Measurements from ENCODE around the gene PALLD. TPM values are rescaled to one million over a fixed set of nuclear protein-coding genes. Genes with fewer than 3 reads are reported as not detected.
"Not testable (repeated sequence)": the region's sequence is repeated elsewhere in the genome, so short reads cannot be mapped to it uniquely, and the experiment has no call there.

The PALLD gene
- total RNA-seq, 2 donors from 2014 or later, result 2.8 to 30.1 TPM

- DNase-seq (ENCODE audit: low spot score in 2 of 2), result no peak
- no peak for ATAC-seq
- Mint-ChIP-seq H3K27ac (no peak overlapping the region), H3K9me3 (no peaks in the 10 kb centered on the region), H3K36me3 (no peaks in the 10 kb centered on the region)
Observed at GRCh38 chr4:168794881-168795280, 298.0 kb downstream of the PALLD start.

DNA sequence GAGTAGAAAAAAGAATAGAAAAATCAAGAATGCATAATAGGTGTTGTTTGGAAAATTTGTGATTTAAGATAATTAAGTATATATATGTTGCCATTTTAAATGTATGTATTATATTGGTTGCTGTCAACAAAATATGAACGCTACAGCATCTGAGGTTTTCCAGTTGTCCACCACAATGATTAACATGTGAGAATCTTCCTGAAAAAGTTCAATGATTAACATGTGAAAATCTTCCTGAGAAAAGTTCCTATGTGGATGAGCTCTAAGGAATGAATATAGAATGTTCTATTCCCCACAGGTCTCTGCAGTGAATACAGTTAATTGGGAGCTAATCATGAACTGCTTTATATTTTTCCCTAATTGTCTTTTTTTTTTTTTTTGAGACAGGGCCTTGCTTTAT lies 298.5 kb downstream of the PALLD start:
- ATAC-seq (no peak), DNase-seq (ENCODE audit: low spot score in 2 of 2) (no peak)
- H3K27ac Mint-ChIP-seq, result no peak overlapping the region
- H3K9me3 Mint-ChIP-seq, result no peaks in the 10 kb centered on the region
- no peaks in the 10 kb centered on the region for H3K36me3 Mint-ChIP-seq

DNA sequence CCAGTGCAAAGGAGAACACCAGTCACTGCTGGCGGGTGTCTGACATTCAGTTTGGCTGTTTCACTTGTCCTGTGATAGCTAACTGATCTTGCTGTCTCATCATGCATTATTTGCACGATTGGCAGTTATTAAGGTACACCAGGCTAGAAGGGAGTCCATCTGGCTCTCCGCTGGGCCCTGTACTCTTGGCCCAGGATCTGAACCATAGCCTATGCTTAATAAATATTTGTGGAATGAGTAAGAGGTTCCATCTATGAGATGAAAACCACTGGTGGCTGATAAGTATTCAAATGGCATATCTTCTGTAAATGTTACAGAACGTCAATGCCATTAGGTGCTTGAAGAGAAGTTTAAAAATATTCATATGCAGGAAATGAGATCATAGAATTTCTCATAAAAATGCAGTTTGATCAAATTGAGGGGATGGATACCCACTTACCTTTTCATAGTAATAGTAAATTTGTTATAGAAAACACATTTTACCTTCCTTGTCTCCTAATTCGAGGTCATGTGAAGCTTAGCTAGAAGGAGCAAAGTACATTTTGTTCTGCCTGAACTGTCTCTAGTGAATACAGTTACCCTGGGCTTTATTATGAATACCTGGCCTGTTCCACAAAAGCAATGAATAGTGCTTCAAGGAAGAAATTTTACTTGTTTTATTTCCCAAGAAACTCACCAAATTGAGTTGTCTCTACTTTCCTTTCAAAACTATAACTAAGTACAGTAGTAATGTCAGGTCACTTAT lies 299.7 kb downstream of the PALLD start:
- ATAC-seq (no peak), DNase-seq (ENCODE audit: low spot score in 2 of 2) (no peak)
- Mint-ChIP-seq H3K36me3 (no peaks in the 10 kb centered on the region), H3K9me3 (no peaks in the 10 kb centered on the region), H3K27ac (no peak overlapping the region)

DNA sequence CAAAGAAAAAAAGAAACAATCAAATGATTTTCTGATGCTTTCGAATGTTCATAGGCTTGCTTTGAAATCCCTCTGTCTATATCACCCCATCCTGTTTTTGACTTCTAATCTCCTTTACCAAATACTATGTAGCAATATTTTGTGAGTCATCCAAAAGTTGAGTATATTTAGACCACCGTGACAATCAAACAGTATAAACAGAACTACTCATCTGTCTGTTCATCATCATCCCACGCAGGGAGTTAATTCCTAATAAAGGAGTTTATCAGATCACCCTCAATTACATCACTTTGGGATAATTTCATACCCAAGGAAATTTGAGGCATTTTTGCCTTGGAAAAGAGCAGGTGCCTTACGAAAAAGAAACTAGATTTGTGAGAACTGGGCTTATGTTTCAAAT lies 300.3 kb downstream of the PALLD start:
- peaks cover 0 to 5% of the 10 kb centered on the region in 2 donors for H3K36me3 Mint-ChIP-seq

GRCh38 chr4:168797738-168798375 lies 301.0 kb downstream of the PALLD start:
- Mint-ChIP-seq H3K27ac (no peak overlapping the region), H3K9me3 (peaks cover 0 to 5% of the 10 kb centered on the region in 2 donors), H3K36me3 (peaks cover 0 to 5% of the 10 kb centered on the region in 2 donors)
- ATAC-seq, result no peak
- no peak for DNase-seq (ENCODE audit: low spot score in 2 of 2)

More for the DNA sequence above, 300.3 kb downstream of the PALLD start:
- Mint-ChIP-seq H3K27ac (no peak overlapping the region), H3K9me3 (peaks cover 0 to 2% of the 10 kb centered on the region in 2 donors)
- ATAC-seq (no peak), DNase-seq (ENCODE audit: low spot score in 2 of 2) (no peak)

DNA sequence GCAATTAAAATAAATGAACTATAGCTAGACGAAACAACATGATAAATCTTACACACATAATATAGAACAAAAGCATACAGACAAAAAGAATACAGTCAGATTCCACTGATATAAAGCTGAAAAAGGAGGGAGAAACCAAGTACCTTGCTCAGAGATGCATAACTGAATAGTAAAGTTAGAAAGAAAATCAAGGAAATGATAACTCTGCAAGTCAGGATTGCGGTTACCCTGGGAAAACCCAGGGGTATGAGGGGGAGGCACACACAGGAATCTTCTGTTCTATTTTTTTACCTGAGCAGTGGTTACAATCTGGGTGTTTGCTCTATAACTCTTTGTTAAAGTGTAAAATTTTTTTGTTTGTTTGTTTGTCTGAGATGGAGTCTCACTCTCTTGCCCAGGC lies 304.1 kb downstream of the PALLD start:
- Mint-ChIP-seq H3K27ac (no peak overlapping the region), H3K9me3 (peaks cover 0 to 5% of the 10 kb centered on the region in 2 donors), H3K36me3 (peaks cover 0 to 5% of the 10 kb centered on the region in 2 donors)
- DNase-seq (ENCODE audit: low spot score in 2 of 2), result no peak
- ATAC-seq, result no peak

DNA sequence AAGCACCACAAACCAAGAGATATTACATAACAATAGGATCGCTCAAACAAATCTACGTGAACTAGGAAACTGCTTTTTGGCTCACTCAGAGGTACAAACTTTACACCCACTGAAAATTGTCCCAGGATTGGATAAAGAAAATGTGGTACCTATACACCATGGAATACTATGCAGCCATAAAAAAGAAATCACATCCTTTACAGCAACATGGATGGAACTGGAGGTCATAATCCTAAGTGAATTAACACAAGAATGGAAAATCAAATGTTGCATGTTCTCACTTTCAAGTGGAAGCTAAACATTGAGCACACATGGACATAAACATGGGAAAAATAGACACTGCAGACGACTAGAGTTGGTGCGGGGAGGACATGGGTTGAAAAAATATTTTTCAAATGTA lies 305.4 kb downstream of the PALLD start:
- H3K27ac Mint-ChIP-seq, result no peak overlapping the region
- peaks cover 0 to 5% of the 10 kb centered on the region in 2 donors for H3K36me3 Mint-ChIP-seq
- H3K9me3 Mint-ChIP-seq, result peaks cover 0 to 5% of the 10 kb centered on the region in 2 donors
- ATAC-seq (no peak), DNase-seq (ENCODE audit: low spot score in 2 of 2) (no peak)

- H3K27ac Mint-ChIP-seq; H3K9me3 Mint-ChIP-seq; H3K36me3 Mint-ChIP-seq; ATAC-seq; DNase-seq (ENCODE audit: low spot score in 2 of 2): not testable (repeated sequence)
Observed at GRCh38 chr4:168803052-168803451, 306.2 kb downstream of the PALLD start.

- Mint-ChIP-seq H3K9me3 (peaks cover 0 to 5% of the 10 kb centered on the region in 2 donors), H3K27ac (no peak overlapping the region), H3K36me3 (peaks cover 0 to 5% of the 10 kb centered on the region in 2 donors)
- DNase-seq (ENCODE audit: low spot score in 2 of 2), result no peak
- ATAC-seq, result no peak
Observed at GRCh38 chr4:168803732-168804131, 306.9 kb downstream of the PALLD start.

DNA sequence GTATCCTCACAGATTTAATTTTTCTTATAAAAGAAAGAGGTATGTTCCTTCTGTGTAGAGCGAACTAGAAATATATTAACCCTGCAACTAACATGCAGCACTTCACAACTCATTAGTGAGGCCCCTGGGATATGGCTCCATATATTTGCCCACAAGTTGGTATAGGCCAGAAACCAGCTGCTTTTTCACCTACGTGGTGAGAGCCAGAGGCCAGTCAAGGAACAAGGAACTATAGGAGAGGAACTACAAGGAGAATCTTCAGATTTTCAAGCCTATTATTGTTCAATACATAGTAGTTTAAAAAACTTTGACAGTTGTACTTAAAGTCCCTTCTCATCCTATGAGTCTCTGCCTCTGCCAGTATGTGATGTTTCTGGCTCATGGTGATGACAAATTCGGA lies 307.3 kb downstream of the PALLD start:
- DNase-seq (ENCODE audit: low spot score in 2 of 2) (no peak), ATAC-seq (no peak)
- peaks cover 0 to 5% of the 10 kb centered on the region in 2 donors for H3K9me3 Mint-ChIP-seq

DNA sequence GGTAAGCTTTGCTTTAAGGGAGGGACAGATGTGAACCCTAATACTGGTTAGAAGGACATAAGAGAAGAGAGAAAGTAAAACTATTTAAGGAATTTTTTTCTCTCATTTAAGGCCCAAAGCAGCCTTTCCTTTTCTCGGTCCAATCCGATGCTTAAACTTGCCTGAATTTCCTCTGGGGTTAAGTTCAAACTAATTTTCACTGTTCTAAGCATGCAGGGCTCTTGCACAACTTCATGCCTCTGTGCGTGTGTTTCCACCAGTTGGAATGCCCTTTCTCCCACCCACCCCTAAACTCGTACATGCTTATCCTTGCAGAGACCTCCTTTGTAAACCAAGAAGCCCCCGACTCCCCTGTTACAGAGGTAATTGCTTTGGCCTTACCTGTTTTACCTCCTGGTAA lies 308.5 kb downstream of the PALLD start:
- DNase-seq (ENCODE audit: low spot score in 2 of 2) (no peak), ATAC-seq (no peak)
- Mint-ChIP-seq H3K27ac (no peak overlapping the region), H3K9me3 (peaks cover 0 to 5% of the 10 kb centered on the region in 2 donors), H3K36me3 (peaks cover 0 to 5% of the 10 kb centered on the region in 2 donors)

More for the DNA sequence above, 307.3 kb downstream of the PALLD start:
- peaks cover 0 to 5% of the 10 kb centered on the region in 2 donors for H3K36me3 Mint-ChIP-seq
- no peak overlapping the region for H3K27ac Mint-ChIP-seq

GRCh38 chr4:168806247-168806646 lies 309.4 kb downstream of the PALLD start:
- H3K9me3 Mint-ChIP-seq; H3K36me3 Mint-ChIP-seq; ATAC-seq; DNase-seq (ENCODE audit: low spot score in 2 of 2); H3K27ac Mint-ChIP-seq: not testable (repeated sequence)

DNA sequence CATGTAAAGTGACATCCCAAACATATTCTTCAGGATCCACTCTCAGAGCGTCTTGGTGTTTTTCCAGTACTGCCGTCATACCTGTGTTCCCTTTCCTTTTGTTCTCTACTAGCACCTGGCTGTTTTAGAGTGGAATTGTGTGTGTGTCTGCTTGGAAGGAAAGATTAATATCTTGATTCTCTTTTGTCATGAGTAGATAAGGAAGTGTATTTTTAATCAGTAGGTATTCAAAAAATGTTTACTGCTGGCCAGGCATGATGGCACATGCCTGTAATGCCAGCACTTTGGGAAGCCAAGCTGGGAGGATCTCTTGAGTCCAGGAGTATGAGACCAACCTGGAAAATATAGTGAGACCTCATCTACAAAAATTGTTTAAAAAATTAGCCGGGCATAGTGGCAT lies 314.4 kb downstream of the PALLD start:
- DNase-seq (ENCODE audit: low spot score in 2 of 2) (no peak), ATAC-seq (no peak)
- Mint-ChIP-seq H3K9me3 (no peaks in the 10 kb centered on the region), H3K27ac (no peak overlapping the region), H3K36me3 (no peaks in the 10 kb centered on the region)

DNA sequence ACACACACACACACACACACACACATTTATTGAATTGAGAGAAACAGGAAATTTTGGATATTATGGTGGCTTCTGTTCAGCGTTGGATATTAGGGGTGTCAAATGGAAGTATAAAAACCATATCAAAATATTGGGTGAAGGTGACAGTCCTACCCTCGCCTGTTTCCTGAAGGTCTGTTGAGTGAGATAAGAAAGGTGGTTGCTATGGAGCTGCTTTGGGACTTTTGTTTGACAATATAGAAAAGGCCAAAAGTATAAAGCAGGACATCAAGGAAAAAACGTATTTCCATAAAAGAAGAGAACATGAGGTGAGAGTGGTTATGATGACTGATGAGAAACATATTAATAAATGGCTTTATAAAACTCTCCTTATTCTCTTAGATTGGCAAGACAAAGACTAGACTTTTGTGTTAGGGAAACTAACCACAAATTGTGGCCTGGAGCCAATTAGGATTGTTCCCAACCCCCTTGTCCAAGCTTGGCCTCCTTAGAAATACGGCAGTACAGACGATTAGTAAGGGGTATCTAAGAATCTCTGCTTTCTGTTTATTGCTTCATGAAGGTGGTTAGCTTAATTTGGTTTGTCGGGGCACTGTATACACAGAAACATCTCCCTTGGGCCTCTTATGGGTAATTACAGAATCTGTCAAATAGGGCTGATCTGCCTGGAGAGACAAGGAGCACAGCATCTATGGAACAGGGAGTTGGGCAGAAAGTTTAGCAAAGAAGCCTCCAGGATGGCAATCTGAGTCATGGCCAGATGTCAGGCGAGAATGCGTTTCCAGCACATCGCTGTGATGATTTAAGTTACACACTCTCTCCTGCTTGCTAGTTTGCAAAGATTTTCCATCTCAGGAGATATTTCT lies 315.2 kb downstream of the PALLD start:
- ATAC-seq (no peak), DNase-seq (ENCODE audit: low spot score in 2 of 2) (no peak)
- Mint-ChIP-seq H3K27ac (no peak overlapping the region), H3K36me3 (no peaks in the 10 kb centered on the region), H3K9me3 (no peaks in the 10 kb centered on the region)

- DNase-seq (ENCODE audit: low spot score in 2 of 2), result no peak
- no peaks in the 10 kb centered on the region for H3K36me3 Mint-ChIP-seq
- no peaks in the 10 kb centered on the region for H3K9me3 Mint-ChIP-seq
- no peak for ATAC-seq
- no peak overlapping the region for H3K27ac Mint-ChIP-seq
Observed at GRCh38 chr4:168812806-168813205, 316.0 kb downstream of the PALLD start.

- no peaks in the 10 kb centered on the region for H3K9me3 Mint-ChIP-seq
- no peak overlapping the region for H3K27ac Mint-ChIP-seq
- DNase-seq (ENCODE audit: low spot score in 2 of 2) (no peak), ATAC-seq (no peak)
- no peaks in the 10 kb centered on the region for H3K36me3 Mint-ChIP-seq
Observed at GRCh38 chr4:168813890-168814289, 317.0 kb downstream of the PALLD start.
